ENCODE measurements around the gene S100A3.

Gene S100A3

GRCh38 chr1:153547560-153548551 is 1.2 kb downstream of the S100A3 start:
- H3K4me1 ChIP-seq (ENCODE audit: insufficient read depth, low read length, severe bottlenecking), result peaks cover 22% of the 10 kb centered on the region
- no peak overlapping the region for H2AFZ ChIP-seq (ENCODE audit: low read length)
- no peaks in the 10 kb centered on the region for H3K79me2 ChIP-seq (ENCODE audit: insufficient read depth, low read length)
- no peak for TF ChIP-seq EZH2 (IDR thresholded peaks at IDR 0.05; ENCODE audit: borderline replicate concordance, low read length)
- TF ChIP-seq, protein P1, sequence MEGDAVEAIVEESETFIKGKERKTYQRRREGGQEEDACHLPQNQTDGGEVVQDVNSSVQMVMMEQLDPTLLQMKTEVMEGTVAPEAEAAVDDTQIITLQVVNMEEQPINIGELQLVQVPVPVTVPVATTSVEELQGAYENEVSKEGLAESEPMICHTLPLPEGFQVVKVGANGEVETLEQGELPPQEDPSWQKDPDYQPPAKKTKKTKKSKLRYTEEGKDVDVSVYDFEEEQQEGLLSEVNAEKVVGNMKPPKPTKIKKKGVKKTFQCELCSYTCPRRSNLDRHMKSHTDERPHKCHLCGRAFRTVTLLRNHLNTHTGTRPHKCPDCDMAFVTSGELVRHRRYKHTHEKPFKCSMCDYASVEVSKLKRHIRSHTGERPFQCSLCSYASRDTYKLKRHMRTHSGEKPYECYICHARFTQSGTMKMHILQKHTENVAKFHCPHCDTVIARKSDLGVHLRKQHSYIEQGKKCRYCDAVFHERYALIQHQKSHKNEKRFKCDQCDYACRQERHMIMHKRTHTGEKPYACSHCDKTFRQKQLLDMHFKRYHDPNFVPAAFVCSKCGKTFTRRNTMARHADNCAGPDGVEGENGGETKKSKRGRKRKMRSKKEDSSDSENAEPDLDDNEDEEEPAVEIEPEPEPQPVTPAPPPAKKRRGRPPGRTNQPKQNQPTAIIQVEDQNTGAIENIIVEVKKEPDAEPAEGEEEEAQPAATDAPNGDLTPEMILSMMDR (IDR thresholded peaks at IDR 0.05; ENCODE audit: low read length), result no peak
- H3K4me2 ChIP-seq (ENCODE audit: low read length), result no peak overlapping the region
- H3K27me3 ChIP-seq (ENCODE audit: insufficient read depth, low read length), result peaks cover 11% of the 10 kb centered on the region; the same call in 1 of the 2 replicates
- H3K27ac ChIP-seq (ENCODE audit: low read depth, low read length, poor library complexity, severe bottlenecking), result no peak overlapping the region
- H3K9me3 ChIP-seq (ENCODE audit: low read length), result no peaks in the 10 kb centered on the region
- no peaks in the 10 kb centered on the region for H3K36me3 ChIP-seq (ENCODE audit: insufficient read depth, low read length)
- no peak overlapping the region for H3K4me3 ChIP-seq (ENCODE audit: low read depth, low read length, poor library complexity, severe bottlenecking)
- H3F3A ChIP-seq (ENCODE audit: insufficient read depth, low read length), result no peaks in the 10 kb centered on the region
- no peaks in the 10 kb centered on the region for H4K20me1 ChIP-seq (ENCODE audit: insufficient read depth, low read length)
- H3K9ac ChIP-seq (ENCODE audit: low read length), result no peak overlapping the region
- H3K9me2 ChIP-seq (ENCODE audit: low read depth, low read length), result no peaks in the 10 kb centered on the region

DNA sequence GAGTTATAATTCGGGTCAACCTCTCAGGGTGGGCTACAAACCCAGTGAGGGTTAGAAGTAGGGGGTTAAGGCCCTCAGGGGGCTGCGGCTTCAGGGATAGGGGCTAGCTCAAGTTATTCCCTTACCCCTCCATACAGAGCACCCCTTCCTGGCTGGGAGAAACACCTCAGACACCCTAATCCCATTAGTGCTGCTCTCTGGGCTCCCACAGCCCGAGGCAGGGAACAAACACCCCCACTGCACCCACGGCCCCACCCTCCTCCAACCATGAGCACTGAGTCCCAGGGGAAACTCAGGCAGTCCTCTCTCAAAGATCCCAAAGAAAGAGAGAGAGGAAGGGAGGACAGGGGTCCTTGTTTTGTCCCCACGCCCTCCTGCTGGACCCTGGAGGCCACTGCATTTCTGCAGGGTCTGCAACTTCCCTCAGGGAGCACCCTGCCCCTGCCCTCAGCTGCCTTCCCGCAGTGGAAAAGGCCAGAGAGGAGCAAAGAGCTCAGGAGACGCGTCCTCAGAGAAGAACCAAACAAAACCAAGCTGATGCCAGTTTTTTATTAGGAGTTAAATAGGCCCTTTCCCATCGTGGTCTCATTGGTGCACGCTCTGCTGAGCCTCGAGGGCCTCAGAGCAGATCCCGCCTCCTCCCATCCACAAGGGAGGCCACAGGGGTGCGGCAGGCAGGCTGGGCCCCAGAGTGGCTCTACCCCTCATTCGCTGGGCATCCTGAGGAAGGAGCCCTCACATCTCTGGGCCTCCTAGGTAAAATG is 2.1 kb downstream of the S100A3 start:
- TF ChIP-seq, protein P1 (IDR thresholded peaks at IDR 0.05; ENCODE audit: low read length), result no peak
- no peak for TF ChIP-seq EZH2 (IDR thresholded peaks at IDR 0.05; ENCODE audit: borderline replicate concordance, low read length)
- H4K20me1 ChIP-seq (ENCODE audit: insufficient read depth, low read length), result no peaks in the 10 kb centered on the region
- H3K9ac ChIP-seq (ENCODE audit: low read length), result no peak overlapping the region
- H3K4me1 ChIP-seq (ENCODE audit: insufficient read depth, low read length, severe bottlenecking), result peaks cover 22% of the 10 kb centered on the region
- H2AFZ ChIP-seq (ENCODE audit: low read length), result no peak overlapping the region
- H3K4me2 ChIP-seq (ENCODE audit: low read length), result no peak overlapping the region
- no peaks in the 10 kb centered on the region for H3K36me3 ChIP-seq (ENCODE audit: insufficient read depth, low read length)
- H3K27ac ChIP-seq (ENCODE audit: low read depth, low read length, poor library complexity, severe bottlenecking), result no peak overlapping the region
- no peaks in the 10 kb centered on the region for H3K79me2 ChIP-seq (ENCODE audit: insufficient read depth, low read length)
- peaks cover 11% of the 10 kb centered on the region; the same call in 1 of the 2 replicates for H3K27me3 ChIP-seq (ENCODE audit: insufficient read depth, low read length)
- no peak overlapping the region for H3K4me3 ChIP-seq (ENCODE audit: low read depth, low read length, poor library complexity, severe bottlenecking)
- no peaks in the 10 kb centered on the region for H3K9me3 ChIP-seq (ENCODE audit: low read length)
- H3K9me2 ChIP-seq (ENCODE audit: low read depth, low read length), result no peaks in the 10 kb centered on the region
- no peaks in the 10 kb centered on the region for H3F3A ChIP-seq (ENCODE audit: insufficient read depth, low read length)

GRCh38 chr1:153546371-153546770 is 2.7 kb downstream of the S100A3 start:
- Histone ChIP-seq H3K4me3 (ENCODE audit: low read depth, low read length, poor library complexity, severe bottlenecking) (no peak overlapping the region), H3K9ac (ENCODE audit: low read length) (no peak overlapping the region), H3K79me2 (ENCODE audit: insufficient read depth, low read length) (no peaks in the 10 kb centered on the region), H3K27ac (ENCODE audit: low read depth, low read length, poor library complexity, severe bottlenecking) (no peak overlapping the region), H3K27me3 (ENCODE audit: insufficient read depth, low read length) (peaks cover 11% of the 10 kb centered on the region; the same call in 1 of the 2 replicates), H3K9me3 (ENCODE audit: low read length) (no peaks in the 10 kb centered on the region), H2AFZ (ENCODE audit: low read length) (no peak overlapping the region), H3K4me1 (ENCODE audit: insufficient read depth, low read length, severe bottlenecking) (peaks cover 22% of the 10 kb centered on the region), H3K4me2 (ENCODE audit: low read length) (no peak overlapping the region), H3F3A (ENCODE audit: insufficient read depth, low read length) (no peaks in the 10 kb centered on the region), H3K9me2 (ENCODE audit: low read depth, low read length) (no peaks in the 10 kb centered on the region), H4K20me1 (ENCODE audit: insufficient read depth, low read length) (no peaks in the 10 kb centered on the region), H3K36me3 (ENCODE audit: insufficient read depth, low read length) (no peaks in the 10 kb centered on the region)
- TF ChIP-seq, protein P1 (IDR thresholded peaks at IDR 0.05; ENCODE audit: low read length), result no peak
- TF ChIP-seq EZH2 (IDR thresholded peaks at IDR 0.05; ENCODE audit: borderline replicate concordance, low read length), result no peak
